Hepatocyte (in vitro differentiated cells): ENCODE measurements around the gene FOXQ1. TPM values are rescaled to one million over a fixed set of nuclear protein-coding genes. Genes with fewer than 3 reads are reported as not detected.
A peak's percentile ranks its signal among the peaks of the same experiment; 100 is the strongest.

Experiments used
- DNase-seq: peaks from one replicate; pipeline ENCODE4 v3.0.0-alpha.2; 2016; ENCODE audit warnings: low spot score
- H2AFZ ChIP-seq: fragments of 200-600 bp; sonication (generic); 2 replicates; pipeline ENCODE4 v1.6.0; 2016; ENCODE audit warnings: antibody characterized with exemption, mild to moderate bottlenecking
- H3K27ac ChIP-seq: fragments of 200-600 bp; sonication (generic); 2 replicates; pipeline ENCODE4 v1.5.1; 2016; ENCODE audit warnings: mild to moderate bottlenecking
- H3K27me3 ChIP-seq: fragments of 200-600 bp; sonication (generic); 2 replicates; pipeline ENCODE4 v1.6.1; 2016
- H3K36me3 ChIP-seq: fragments of 200-600 bp; sonication (generic); replicated peaks from 2 replicates; pipeline ENCODE4 v1.5.1; 2016; ENCODE audit warnings: low read depth; ENCODE audit not compliant: insufficient read depth
- H3K4me1 ChIP-seq: fragments of 200-600 bp; sonication (generic); 2 replicates; pipeline ENCODE4 v1.5.1; 2016; ENCODE audit warnings: mild to moderate bottlenecking, moderate library complexity; ENCODE audit not compliant: insufficient read depth
- H3K4me2 ChIP-seq: fragments of 200-600 bp; sonication (generic); 2 replicates; pipeline ENCODE4 v1.6.0; 2016
- H3K4me3 ChIP-seq: fragments of 200-600 bp; sonication (generic); 2 replicates; pipeline ENCODE4 v1.5.1; 2016; ENCODE audit warnings: mild to moderate bottlenecking
- H3K79me2 ChIP-seq: fragments of 200-600 bp; sonication (generic); 2 replicates; pipeline ENCODE4 v1.6.0; 2017; ENCODE audit warnings: mild to moderate bottlenecking
- H3K9me2 ChIP-seq: fragments of 200-600 bp; sonication (generic); replicated peaks from 2 replicates; pipeline ENCODE4 v1.6.0; 2017; ENCODE audit warnings: mild to moderate bottlenecking; ENCODE audit not compliant: insufficient read depth
- H3K9me3 ChIP-seq: fragments of 200-600 bp; sonication (generic); 2 replicates; pipeline ENCODE4 v1.5.1; 2016; ENCODE audit warnings: low read depth, mild to moderate bottlenecking
- H4K20me1 ChIP-seq: fragments of 200-600 bp; sonication (generic); 2 replicates; pipeline ENCODE4 v1.6.0; 2016; ENCODE audit warnings: mild to moderate bottlenecking; ENCODE audit not compliant: insufficient read depth, poor library complexity, severe bottlenecking
- CTCF ChIP-seq: fragments of 200-600 bp; sonication (generic); IDR thresholded peaks from 2 replicates; pipeline ENCODE4 v1.5.1; 2016; ENCODE audit warnings: antibody characterized with exemption, mild to moderate bottlenecking; ENCODE audit not compliant: poor library complexity
- EZH2 ChIP-seq: fragments of 200-600 bp; sonication (generic); IDR thresholded peaks from 2 replicates; pipeline ENCODE4 v1.6.1; 2016; ENCODE audit warnings: antibody characterized with exemption, mild to moderate bottlenecking, borderline replicate concordance
- EZH2phosphoT487 ChIP-seq: fragments of 200-600 bp; sonication (generic); IDR thresholded peaks from one replicate; pipeline ENCODE4 v1.6.1; 2018; ENCODE audit warnings: antibody characterized with exemption, mild to moderate bottlenecking, low read depth, moderate library complexity; ENCODE audit not compliant: unreplicated experiment, severe bottlenecking
- WGBS: methylation state at CpG from one replicate; pipeline ENCODE4 v1.1.6; 2016; ENCODE audit warnings: low lambda C conversion rate; ENCODE audit errors: missing lambda C conversion rate; 5-methylcytosine and 5-hydroxymethylcytosine counted together
- polyA plus RNA-seq: library from polyadenylated mRNA; unstranded; fragments of >200 nt; fragmentation: Nextera tagmentation; extraction: Ambion mirVana; gene quantifications from 2 replicates; pipeline ENCODE4 v1.2.1, GENCODE V29; 2016
- total RNA-seq: library from RNA; depleted of rRNA; stranded (reverse); fragments of >200 nt; gene quantifications from 2 replicates; pipeline ENCODE4 v1.2.3, GENCODE V29; 2014

The FOXQ1 gene
- total and polyA plus RNA-seq, 2 experiments from 2014 or later = 12.8 to 25.9 TPM

- DNase-seq = no peak
- Histone ChIP-seq H3K4me2 (peak overlapping the region; percentile 87), H3K27ac (no peak overlapping the region), H3K9me2 (no peaks in the 10 kb centered on the region), H3K27me3 (peaks cover 53% of the 10 kb centered on the region), H4K20me1 (no peaks in the 10 kb centered on the region), H3K79me2 (peaks cover 16% of the 10 kb centered on the region), H3K4me1 (peaks cover 12% of the 10 kb centered on the region), H3K36me3 (no peaks in the 10 kb centered on the region), H2AFZ (no peak overlapping the region), H3K9me3 (no peaks in the 10 kb centered on the region), H3K4me3 (no peak overlapping the region)
- TF ChIP-seq EZH2phosphoT487 (no peak), CTCF (no peak), EZH2 (no peak)
- WGBS = under 1% methylated on average over 24 of the region's 64 CpGs
These were observed 1.5 kb downstream of the FOXQ1 start for GRCh38 chr6:1313384-1313766.

GRCh38 chr6:1313767-1314503 is 2.0 kb downstream of the FOXQ1 start:
- WGBS = 9% methylated on average over 37 of the region's 45 CpGs
- DNase-seq = peak; percentile 87
- Histone ChIP-seq H3K9me2 (no peaks in the 10 kb centered on the region), H3K4me3 (peak overlapping the region; percentile 27), H3K79me2 (peaks cover 16% of the 10 kb centered on the region), H3K4me2 (peak overlapping the region; percentile 87), H3K27ac (no peak overlapping the region), H3K36me3 (no peaks in the 10 kb centered on the region), H4K20me1 (no peaks in the 10 kb centered on the region), H3K4me1 (peaks cover 12% of the 10 kb centered on the region), H3K27me3 (peaks cover 49% of the 10 kb centered on the region), H2AFZ (no peak overlapping the region), H3K9me3 (no peaks in the 10 kb centered on the region)
- peak; percentile 18 for TF ChIP-seq EZH2
- TF ChIP-seq CTCF = peak; percentile 43
- no peak for TF ChIP-seq EZH2phosphoT487

GRCh38 chr6:1314617-1315016 is 2.7 kb downstream of the FOXQ1 start:
- H3K27ac ChIP-seq = no peak overlapping the region
- no peaks in the 10 kb centered on the region for H3K9me2 ChIP-seq
- H3K36me3 ChIP-seq = no peaks in the 10 kb centered on the region
- no peaks in the 10 kb centered on the region for H4K20me1 ChIP-seq
- H3K4me2 ChIP-seq = peak overlapping the region; percentile 87
- WGBS = 78% methylated on average over 2 of the region's 2 CpGs
- H2AFZ ChIP-seq = no peak overlapping the region
- H3K9me3 ChIP-seq = no peaks in the 10 kb centered on the region
- H3K4me3 ChIP-seq = peak overlapping the region; percentile 27
- DNase-seq = no peak
- H3K27me3 ChIP-seq = peaks cover 43% of the 10 kb centered on the region
- H3K79me2 ChIP-seq = peaks cover 16% of the 10 kb centered on the region
- peaks cover 12% of the 10 kb centered on the region for H3K4me1 ChIP-seq
- TF ChIP-seq EZH2 (no peak), CTCF (no peak), EZH2phosphoT487 (no peak)
